ENCODE data around the gene PIP4K2C.

GRCh38 chr12:57605811-57606311 lies 14.9 kb downstream of the PIP4K2C start:
- TF ChIP-seq POLR2A (IDR thresholded peaks at IDR 0.05; ENCODE audit: low read depth, low read length): no peak
- no peak for TF ChIP-seq POLR2AphosphoS5 (IDR thresholded peaks at IDR 0.05; ENCODE audit: low read depth, low read length)

Data from GM12892 (cell line).